GM12878 (cell line): ENCODE results near the gene KIF5C. TPM values are rescaled to one million over a fixed set of nuclear protein-coding genes. Genes with fewer than 3 reads are reported as not detected.

ENCODE experiments used
- ATAC-seq: fragments of 200-7000 bp; cut with Tn5 transposase; 3 replicates; pipeline ENCODE4 v1.9.1; 2020; ENCODE audit warnings: mild to moderate bottlenecking, moderate library complexity
- BruUV-seq: library from RNA; stranded (reverse); fragments of 400-500 nt; replicated peaks from 2 replicates; lab custom pipeline; 2021; lab: Mats Ljungman, UMichigan
- CTCF ChIA-PET: fragments of 300-600 bp; sonication (Branson Sonifier 250); formaldehyde crosslinking; extraction: SDS; loops from one replicate; lab custom pipeline; 2021; ENCODE audit warnings: inconsistent platforms; lab: Yijun Ruan, JAX
- POLR2A ChIA-PET: fragments of 350-600 bp; formaldehyde crosslinking; extraction: SDS; loops from one replicate; lab custom pipeline; 2021; ENCODE audit warnings: inconsistent platforms; lab: Charles Lee
- RAD21 ChIA-PET: fragments of 300-600 bp; sonication (Branson Sonifier 250); formaldehyde crosslinking; loops from one replicate; lab custom pipeline; 2023; ENCODE audit warnings: antibody characterized with exemption; ENCODE audit not compliant: unreplicated experiment; lab: Charles Lee
- SMC1A ChIA-PET: fragments of 300-600 bp; sonication (Branson Sonifier 250); formaldehyde crosslinking; loops from one replicate; lab custom pipeline; 2023; ENCODE audit not compliant: unreplicated experiment, uncharacterized antibody; lab: Charles Lee
- DNase-seq: peaks from one replicate; pipeline ENCODE4 v3.0.0-alpha.2; 2011; ENCODE audit warnings: low read depth, low spot score
- FAIRE-seq: peaks from 3 replicates; lab custom pipeline; 2011; peaks lifted over from hg19 to GRCh38; lab: Jason Lieb, UNC
- H2AFZ ChIP-seq: 2 replicates; pipeline ENCODE4 v1.6.0; 2011; ENCODE audit warnings: low read depth, low read length, control low read depth; ENCODE audit not compliant: control insufficient read depth
- H3K27ac ChIP-seq: 2 replicates; pipeline ENCODE4 v1.5.1; 2011; ENCODE audit warnings: control low read depth; ENCODE audit not compliant: control insufficient read depth, insufficient read depth
- H3K27me3 ChIP-seq, 2 experiments: replicated peaks in 1 of 2; 2 replicates each; pipeline versions ENCODE4 v1.6.0 to v1.6.1; 2011; ENCODE audit warnings: low read length in 1 of 2; ENCODE audit not compliant: control insufficient read depth in 2 of 2, insufficient read depth in 2 of 2
- H3K36me3 ChIP-seq, 2 experiments: 2 replicates each; pipeline ENCODE4 v1.5.1; 2011; ENCODE audit warnings: low read length in 1 of 2; ENCODE audit not compliant: control insufficient read depth in 2 of 2, insufficient read depth in 2 of 2
- H3K4me1 ChIP-seq: 2 replicates; pipeline ENCODE4 v1.6.1; 2011; ENCODE audit warnings: mild to moderate bottlenecking, low read length, moderate library complexity, mixed read lengths; ENCODE audit not compliant: control insufficient read depth, insufficient read depth
- H3K4me2 ChIP-seq: 2 replicates; pipeline ENCODE4 v1.6.0; 2011; ENCODE audit warnings: control low read depth; ENCODE audit not compliant: control insufficient read depth, insufficient read depth
- H3K4me3 ChIP-seq: fragments of 200-600 bp; sonication (generic); 2 replicates; pipeline ENCODE4 v1.5.1; 2016
- H3K79me2 ChIP-seq: 2 replicates; pipeline ENCODE4 v1.6.0; 2011; ENCODE audit warnings: low read length; ENCODE audit not compliant: control insufficient read depth, insufficient read depth
- H3K9ac ChIP-seq: 2 replicates; pipeline ENCODE4 v1.8.0; 2011; ENCODE audit warnings: low read length, control low read depth, mixed read lengths; ENCODE audit not compliant: control insufficient read depth, insufficient read depth
- H3K9me3 ChIP-seq: replicated peaks from 3 replicates; pipeline ENCODE4 v1.5.1; 2011; ENCODE audit warnings: mild to moderate bottlenecking, low read length; ENCODE audit not compliant: control insufficient read depth, insufficient read depth
- H4K20me1 ChIP-seq: 2 replicates; pipeline ENCODE4 v1.6.0; 2011; ENCODE audit not compliant: control insufficient read depth, insufficient read depth
- ASH2L ChIP-seq: fragments of 300-600, 200-600 bp; sonication (generic); IDR thresholded peaks from 2 replicates; pipeline ENCODE4 v1.6.1; 2017; ENCODE audit warnings: low read depth, mild to moderate bottlenecking, borderline replicate concordance
- BCL11A ChIP-seq: IDR thresholded peaks from 2 replicates; pipeline ENCODE4 v1.6.1; 2011; ENCODE audit warnings: low read depth, low read length
- BHLHE40 ChIP-seq, 2 experiments: fragments of 450-650 bp in 1 of 2; IDR thresholded peaks; 2 replicates each; pipeline ENCODE4 v1.6.1; 2011 to 2017; ENCODE audit warnings: low read depth in 2 of 2, borderline replicate concordance in 1 of 2, improper control_type of control experiment in 1 of 2, low read length in 1 of 2, mild to moderate bottlenecking in 1 of 2
- EED ChIP-seq: sonication (generic); IDR thresholded peaks from 2 replicates; pipeline ENCODE4 v1.6.1; 2016; ENCODE audit warnings: antibody characterized with exemption, low read depth
- ETV6 ChIP-seq, 2 experiments: fragments of 450-650 bp in 1 of 2; IDR thresholded peaks in 1 of 2; conservative IDR thresholded peaks in 1 of 2; 2 replicates each; pipeline ENCODE4 v1.6.1; 2014; ENCODE audit warnings: antibody characterized with exemption in 1 of 2, borderline replicate concordance in 1 of 2, low read depth in 1 of 2, mild to moderate bottlenecking in 1 of 2, moderate library complexity in 1 of 2
- FOS ChIP-seq: IDR thresholded peaks from 3 replicates; pipeline ENCODE4 v1.6.1; 2011; ENCODE audit warnings: borderline replicate concordance; ENCODE audit not compliant: insufficient read length; ENCODE audit errors: extremely low read depth
- LARP7 ChIP-seq: fragments of 450-650 bp; IDR thresholded peaks from 2 replicates; pipeline ENCODE4 v1.6.1; 2017; ENCODE audit warnings: mild to moderate bottlenecking
- MEF2A ChIP-seq: IDR thresholded peaks from 2 replicates; pipeline ENCODE4 v1.6.1; 2011; ENCODE audit warnings: low read depth, mild to moderate bottlenecking, low read length, moderate library complexity; ENCODE audit not compliant: insufficient read depth
- RAD21 ChIP-seq: IDR thresholded peaks from 2 replicates; pipeline ENCODE4 v1.6.1; 2011; ENCODE audit warnings: mild to moderate bottlenecking, low read depth, low read length, moderate library complexity; ENCODE audit not compliant: insufficient read depth
- SMAD1 ChIP-seq: fragments of 450-650 bp; IDR thresholded peaks from 2 replicates; pipeline ENCODE4 v1.6.1; 2018; ENCODE audit warnings: mild to moderate bottlenecking, low read depth; ENCODE audit not compliant: partially characterized antibody
- SMARCA5 ChIP-seq: fragments of 450-650 bp; IDR thresholded peaks from 2 replicates; pipeline ENCODE4 v1.6.1; 2017; ENCODE audit warnings: mild to moderate bottlenecking
- ZNF24 ChIP-seq: fragments of 450-650 bp; IDR thresholded peaks from 2 replicates; pipeline ENCODE4 v1.6.1; 2017; ENCODE audit warnings: antibody characterized with exemption, mild to moderate bottlenecking
- ZNF384 ChIP-seq: IDR thresholded peaks from 2 replicates; pipeline ENCODE4 v1.6.1; 2012; ENCODE audit warnings: low read depth, mild to moderate bottlenecking, low read length, improper control_type of control experiment, borderline replicate concordance
- WGBS: methylation state at CpG from one replicate; pipeline ENCODE4 v1.1.6; 2016; ENCODE audit warnings: low lambda C conversion rate; ENCODE audit not compliant: insufficient replicate concordance, insufficient coverage; ENCODE audit errors: missing lambda C conversion rate; 5-methylcytosine and 5-hydroxymethylcytosine counted together
- in situ Hi-C: fragments of 300-500 bp; cut with MboI; formaldehyde crosslinking; loops from 9 replicates; pipeline ENCODE4 v1.14.3; 2018; ENCODE audit warnings: mixed read lengths
- intact Hi-C: fragments of 100-400 bp; cut with micrococcal nuclease; formaldehyde crosslinking; loops from one replicate; pipeline ENCODE4 v1.14.2; 2022; ENCODE audit not compliant: unreplicated experiment
- polyA plus RNA-seq, 11 experiments: library from polyadenylated mRNA; depleted of rRNA in 4 of 11; unstranded in 6 of 11; stranded (reverse) in 5 of 11; fragments of >200 nt; fragmentation: Nextera tagmentation in 4 of 11; fragmentation: Illumina TruSeq in 1 of 11; extraction: Ambion mirVana in 4 of 11; extraction: Trizol in 1 of 11; gene quantifications; 1 replicate in 1 of 11; 2 replicates in 10 of 11; pipeline versions ENCODE4 v1.2.1 to v1.2.3, GENCODE V29; 2011 to 2016; ENCODE audit warnings: inconsistent platforms in 2 of 11, missing spikeins in 2 of 11, low read depth in 1 of 11
- total RNA-seq, 4 experiments: library from RNA; depleted of rRNA in 3 of 4; stranded (reverse); fragments of >200 nt in 3 of 4; fragmentation: Illumina TruSeq in 1 of 4; extraction: Trizol in 1 of 4; gene quantifications; 2 replicates each; pipeline versions ENCODE4 v1.2.1 to v1.2.3, GENCODE V29; 2013 to 2021
- TF ChIP-seq, protein P1 (sequence below): IDR thresholded peaks from 2 replicates; pipeline ENCODE4 v1.6.1; 2012; ENCODE audit warnings: low read depth, low read length, improper control_type of control experiment
- TF ChIP-seq, protein P2 (sequence below): IDR thresholded peaks from 2 replicates; pipeline ENCODE4 v1.6.1; 2011; ENCODE audit warnings: low read depth, mild to moderate bottlenecking, low read length, moderate library complexity, borderline replicate concordance; ENCODE audit errors: extremely low read depth
- TF ChIP-seq, protein P3 (sequence below): fragments of 450-650 bp; IDR thresholded peaks from 2 replicates; pipeline ENCODE4 v1.6.1; 2017; ENCODE audit warnings: mild to moderate bottlenecking, moderate library complexity

The KIF5C gene
- total and polyA plus RNA-seq, 10 of the 15 experiments (the other 5 are each of a cell fraction or from before 2014, with no cell fraction given): 0.08 to 0.49 (median 0.24) TPM

DNA sequence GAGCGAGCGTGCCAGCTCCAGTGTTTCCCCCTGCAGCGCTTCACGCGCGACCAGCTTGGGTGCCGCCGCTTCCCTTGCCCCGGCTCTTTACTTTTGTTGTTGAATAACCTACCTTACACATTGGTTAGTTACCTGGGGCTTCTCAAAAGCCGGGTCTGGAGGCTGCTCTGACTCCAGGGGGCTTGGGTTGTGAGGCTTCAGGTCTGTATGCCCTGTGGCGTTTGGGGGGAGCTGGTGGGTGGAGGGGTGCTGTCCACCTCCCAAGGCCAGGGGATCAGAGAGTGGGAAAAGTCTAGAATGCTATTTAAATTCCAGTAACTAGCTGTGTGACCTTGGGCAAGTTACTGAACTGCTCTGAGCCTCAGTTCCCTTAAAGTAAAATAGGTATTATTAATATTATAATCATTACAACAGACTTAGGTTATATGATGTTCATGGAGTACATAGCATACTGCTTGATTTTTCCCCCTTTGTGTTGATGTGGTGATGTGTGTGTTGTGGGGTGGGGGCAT lies 164.2 kb downstream of the KIF5C start (continued):
- TF ChIP-seq MEF2A: no peak
- no peak for TF ChIP-seq LARP7
- no peak for TF ChIP-seq ETV6 (conservative IDR thresholded peaks at IDR 0.05 in 1 of 2, IDR thresholded peaks at IDR 0.05 in 1 of 2; ENCODE audit: borderline replicate concordance in 1 of 2, low read depth in 1 of 2)
- TF ChIP-seq, protein P1, sequence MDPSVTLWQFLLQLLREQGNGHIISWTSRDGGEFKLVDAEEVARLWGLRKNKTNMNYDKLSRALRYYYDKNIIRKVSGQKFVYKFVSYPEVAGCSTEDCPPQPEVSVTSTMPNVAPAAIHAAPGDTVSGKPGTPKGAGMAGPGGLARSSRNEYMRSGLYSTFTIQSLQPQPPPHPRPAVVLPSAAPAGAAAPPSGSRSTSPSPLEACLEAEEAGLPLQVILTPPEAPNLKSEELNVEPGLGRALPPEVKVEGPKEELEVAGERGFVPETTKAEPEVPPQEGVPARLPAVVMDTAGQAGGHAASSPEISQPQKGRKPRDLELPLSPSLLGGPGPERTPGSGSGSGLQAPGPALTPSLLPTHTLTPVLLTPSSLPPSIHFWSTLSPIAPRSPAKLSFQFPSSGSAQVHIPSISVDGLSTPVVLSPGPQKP: no peak

DNA sequence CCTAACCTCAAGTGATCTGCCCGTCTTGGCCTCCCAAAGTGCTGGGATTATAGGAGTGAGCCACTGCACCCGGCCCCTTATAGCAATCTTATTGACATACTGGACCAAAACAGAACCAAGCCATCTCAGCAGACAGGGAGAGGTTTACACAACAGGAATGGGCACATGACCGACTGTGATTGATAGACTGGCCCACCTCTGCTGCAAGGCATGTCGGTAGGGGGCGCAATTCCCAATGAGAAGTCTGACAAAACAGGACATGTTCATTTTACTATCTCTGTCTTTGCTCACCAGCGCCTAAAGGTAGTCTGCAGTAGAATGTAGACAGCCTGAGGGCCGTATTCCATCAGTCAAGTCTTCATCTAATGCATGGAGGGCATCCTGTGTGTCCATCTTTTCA lies 165.4 kb downstream of the KIF5C start:
- peaks cover 17% of the 10 kb centered on the region for H3K4me1 ChIP-seq
- CTCF ChIA-PET: interaction anchor here (0.6 to 18.0 kb wide), 13 partner anchors 9 to 535 kb away, joined by 3 to 508 read pairs (median 3); no protein-coding TSS in a partner anchor
- peaks cover 8% of the 10 kb centered on the region for H3K79me2 ChIP-seq
- no peak overlapping the region for H3K27ac ChIP-seq
- ATAC-seq: peak; percentile 78
- SMC1A ChIA-PET: interaction anchor here (1.1 to 16.5 kb wide), 3 partner anchors 10 to 521 kb away, joined by 5 to 327 read pairs (median 6); no protein-coding TSS in a partner anchor
- WGBS: 29% methylated on average over 7 of the region's 7 CpGs
- in situ Hi-C loops: no loop called here
- H3K4me3 ChIP-seq: no peak overlapping the region
- H3K9me3 ChIP-seq: no peaks in the 10 kb centered on the region
- POLR2A ChIA-PET: no interaction called here
- H3K36me3 ChIP-seq: no peaks in the 10 kb centered on the region
- no peaks in the 10 kb centered on the region for H3K27me3 ChIP-seq
- no peak overlapping the region for H2AFZ ChIP-seq
- H4K20me1 ChIP-seq: no peaks in the 10 kb centered on the region
- no peak for DNase-seq
- H3K9ac ChIP-seq: no peak overlapping the region
- FAIRE-seq: no peak
- RAD21 ChIA-PET: interaction anchor here (0.7 to 1.2 kb wide), 4 partner anchors 23 to 379 kb away, joined by 3 to 6 read pairs (median 4); no protein-coding TSS in a partner anchor
- no TSS peak for BruUV-seq
- H3K4me2 ChIP-seq: no peak overlapping the region
- intact Hi-C loops: loop anchor here (1.0 to 10.0 kb wide), 4 partner anchors 272 to 1304 kb away; no protein-coding TSS in a partner anchor
- TF ChIP-seq ZNF384 (no peak), BHLHE40 (IDR thresholded peaks at IDR 0.05; ENCODE audit: borderline replicate concordance in 1 of 2, low read depth in 2 of 2, low read length in 1 of 2) (peak in 1 of 2 experiments; percentile 31; a peak in 1 of 4 replicates), EED (no peak), ASH2L (no peak), RAD21 (peak; percentile 61), BCL11A (no peak), SMAD1 (no peak), ZNF24 (no peak), SMARCA5 (0 out of 2 replicates have a peak, but pooled peaks have one; percentile 56), FOS (no peak)
- TF ChIP-seq, protein P2, sequence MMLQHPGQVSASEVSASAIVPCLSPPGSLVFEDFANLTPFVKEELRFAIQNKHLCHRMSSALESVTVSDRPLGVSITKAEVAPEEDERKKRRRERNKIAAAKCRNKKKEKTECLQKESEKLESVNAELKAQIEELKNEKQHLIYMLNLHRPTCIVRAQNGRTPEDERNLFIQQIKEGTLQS: peak; percentile 14; the same call in 1 of the 2 replicates
- TF ChIP-seq, protein P3, sequence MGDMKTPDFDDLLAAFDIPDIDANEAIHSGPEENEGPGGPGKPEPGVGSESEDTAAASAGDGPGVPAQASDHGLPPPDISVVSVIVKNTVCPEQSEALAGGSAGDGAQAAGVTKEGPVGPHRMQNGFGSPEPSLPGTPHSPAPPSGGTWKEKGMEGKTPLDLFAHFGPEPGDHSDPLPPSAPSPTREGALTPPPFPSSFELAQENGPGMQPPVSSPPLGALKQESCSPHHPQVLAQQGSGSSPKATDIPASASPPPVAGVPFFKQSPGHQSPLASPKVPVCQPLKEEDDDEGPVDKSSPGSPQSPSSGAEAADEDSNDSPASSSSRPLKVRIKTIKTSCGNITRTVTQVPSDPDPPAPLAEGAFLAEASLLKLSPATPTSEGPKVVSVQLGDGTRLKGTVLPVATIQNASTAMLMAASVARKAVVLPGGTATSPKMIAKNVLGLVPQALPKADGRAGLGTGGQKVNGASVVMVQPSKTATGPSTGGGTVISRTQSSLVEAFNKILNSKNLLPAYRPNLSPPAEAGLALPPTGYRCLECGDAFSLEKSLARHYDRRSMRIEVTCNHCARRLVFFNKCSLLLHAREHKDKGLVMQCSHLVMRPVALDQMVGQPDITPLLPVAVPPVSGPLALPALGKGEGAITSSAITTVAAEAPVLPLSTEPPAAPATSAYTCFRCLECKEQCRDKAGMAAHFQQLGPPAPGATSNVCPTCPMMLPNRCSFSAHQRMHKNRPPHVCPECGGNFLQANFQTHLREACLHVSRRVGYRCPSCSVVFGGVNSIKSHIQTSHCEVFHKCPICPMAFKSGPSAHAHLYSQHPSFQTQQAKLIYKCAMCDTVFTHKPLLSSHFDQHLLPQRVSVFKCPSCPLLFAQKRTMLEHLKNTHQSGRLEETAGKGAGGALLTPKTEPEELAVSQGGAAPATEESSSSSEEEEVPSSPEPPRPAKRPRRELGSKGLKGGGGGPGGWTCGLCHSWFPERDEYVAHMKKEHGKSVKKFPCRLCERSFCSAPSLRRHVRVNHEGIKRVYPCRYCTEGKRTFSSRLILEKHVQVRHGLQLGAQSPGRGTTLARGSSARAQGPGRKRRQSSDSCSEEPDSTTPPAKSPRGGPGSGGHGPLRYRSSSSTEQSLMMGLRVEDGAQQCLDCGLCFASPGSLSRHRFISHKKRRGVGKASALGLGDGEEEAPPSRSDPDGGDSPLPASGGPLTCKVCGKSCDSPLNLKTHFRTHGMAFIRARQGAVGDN: no peak
